GM18873 (cell line): Measurements from ENCODE around the gene NKRF.

ENCODE experiments used
- ATAC-seq: cut with Tn5 transposase; IDR thresholded peaks from one replicate; pipeline ENCODE4 v1.9.1; 2021; ENCODE audit warnings: mild to moderate bottlenecking, moderate library complexity, moderate number of reproducible peaks; ENCODE audit not compliant: unreplicated experiment, low FRiP score

The NKRF gene

GRCh38 chrX:119617517-119618164 lies 11.4 kb upstream of the NKRF start:
- peak; percentile 57 for ATAC-seq

GRCh38 chrX:119614776-119615175 lies 8.6 kb upstream of the NKRF start:
- no peak for ATAC-seq

GRCh38 chrX:119607018-119607389 lies 780 bp upstream of the NKRF start:
- no peak for ATAC-seq

DNA sequence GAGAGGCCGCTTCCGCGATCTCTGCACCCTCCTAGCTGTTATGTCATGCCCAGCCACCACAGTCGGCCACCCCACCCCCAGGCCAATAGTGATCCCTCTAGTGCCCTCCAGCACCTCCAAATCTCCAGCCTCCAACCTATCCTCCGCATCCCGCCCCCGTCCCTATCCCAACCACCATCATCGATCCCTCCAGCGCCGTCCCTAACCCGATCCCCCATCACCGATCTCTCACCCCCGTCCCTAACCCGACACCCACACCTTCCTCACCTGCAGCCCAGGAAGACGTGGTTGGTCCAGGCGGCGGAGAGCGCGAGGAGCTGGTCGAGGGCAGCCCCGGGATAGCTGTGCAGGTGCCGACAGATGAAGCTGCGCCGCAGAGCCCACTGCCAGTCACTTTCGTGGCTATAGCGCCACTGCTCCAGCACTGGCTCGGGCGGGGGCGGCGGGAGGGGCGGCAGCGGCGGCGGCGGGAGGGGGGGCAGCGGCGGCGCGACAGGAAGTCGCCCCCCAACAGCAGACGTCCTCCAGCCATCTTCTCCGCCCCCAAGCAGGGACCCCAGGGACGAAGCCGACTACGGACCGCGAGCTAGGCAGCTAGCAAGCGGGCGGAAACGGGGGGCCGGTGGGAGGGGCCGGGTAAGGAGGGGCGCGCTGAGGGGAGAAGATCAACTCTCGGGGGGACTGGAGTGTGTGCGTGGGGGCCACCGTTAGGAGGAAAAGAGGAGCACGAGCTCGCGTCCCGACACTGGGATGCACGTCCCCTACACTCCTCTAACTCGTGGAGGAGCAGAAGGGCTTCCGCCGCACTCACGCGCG lies 552 bp downstream of the NKRF start:
- no peak for ATAC-seq

DNA sequence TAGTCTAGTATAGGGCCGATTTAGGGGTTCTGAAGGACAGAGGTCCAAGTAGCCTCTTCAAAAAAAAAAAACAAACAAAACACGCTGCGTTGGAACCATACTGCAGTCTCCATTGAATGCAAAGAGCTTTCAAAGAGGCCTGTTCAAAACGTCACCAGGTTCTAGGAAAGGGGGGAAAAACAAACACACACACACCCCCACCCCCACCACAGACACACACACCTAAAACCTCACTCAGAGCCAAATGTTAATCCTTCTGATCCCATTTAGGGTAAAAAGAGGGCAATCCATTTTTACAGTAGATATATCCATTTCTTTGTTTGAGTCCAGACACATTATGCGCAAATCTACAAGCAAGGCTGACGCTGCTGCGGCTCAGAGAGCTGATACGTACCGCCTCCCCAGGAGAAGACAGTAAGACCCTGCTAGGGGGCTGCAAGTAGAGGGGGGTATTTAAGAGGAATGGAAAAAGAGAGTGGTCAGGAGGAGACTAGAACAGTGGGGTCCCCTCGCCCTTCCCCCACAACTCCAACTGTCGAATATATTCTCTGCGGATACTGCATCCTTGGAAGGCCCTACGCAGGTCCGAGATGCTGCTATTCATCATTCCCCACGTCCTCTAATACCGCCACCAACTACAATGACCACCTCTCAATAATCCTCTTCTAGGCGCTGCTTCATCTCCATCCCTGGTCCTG lies 1.3 kb downstream of the NKRF start:
- ATAC-seq, result no peak

DNA sequence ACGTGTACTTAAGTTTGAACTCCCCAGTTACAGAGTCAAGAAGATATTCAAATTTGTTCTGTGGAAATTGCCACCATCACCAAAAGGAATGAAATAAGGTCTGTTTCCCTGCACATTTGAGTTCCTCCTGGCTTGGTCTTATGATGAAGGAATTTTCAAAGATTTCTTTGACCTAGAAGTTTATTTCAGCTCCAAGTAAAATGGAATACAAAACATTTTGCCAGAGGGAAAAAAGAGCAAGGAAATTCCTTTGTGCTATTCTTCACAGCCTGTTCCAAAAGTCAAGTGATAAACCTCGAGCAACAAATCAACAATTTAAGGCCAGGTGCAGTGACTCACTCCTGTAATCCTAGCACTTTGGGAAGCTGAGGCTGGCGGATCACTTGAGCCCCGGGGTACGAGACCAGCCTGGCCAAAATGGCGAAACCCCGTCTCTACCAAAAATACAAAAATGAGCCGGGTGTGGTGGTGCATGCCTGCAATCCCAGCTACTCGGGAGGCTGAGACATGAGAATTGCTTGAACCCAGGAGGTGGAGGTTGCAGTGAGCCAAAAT lies 3.4 kb downstream of the NKRF start:
- no peak for ATAC-seq

GRCh38 chrX:119589810-119590209 lies 16.4 kb downstream of the NKRF start:
- ATAC-seq, result no peak

- ATAC-seq, result no peak
Observed at GRCh38 chrX:119583431-119584059, 22.7 kb downstream of the NKRF start.

- ATAC-seq, result no peak
Observed at GRCh38 chrX:119579414-119579813, 26.8 kb downstream of the NKRF start.

DNA sequence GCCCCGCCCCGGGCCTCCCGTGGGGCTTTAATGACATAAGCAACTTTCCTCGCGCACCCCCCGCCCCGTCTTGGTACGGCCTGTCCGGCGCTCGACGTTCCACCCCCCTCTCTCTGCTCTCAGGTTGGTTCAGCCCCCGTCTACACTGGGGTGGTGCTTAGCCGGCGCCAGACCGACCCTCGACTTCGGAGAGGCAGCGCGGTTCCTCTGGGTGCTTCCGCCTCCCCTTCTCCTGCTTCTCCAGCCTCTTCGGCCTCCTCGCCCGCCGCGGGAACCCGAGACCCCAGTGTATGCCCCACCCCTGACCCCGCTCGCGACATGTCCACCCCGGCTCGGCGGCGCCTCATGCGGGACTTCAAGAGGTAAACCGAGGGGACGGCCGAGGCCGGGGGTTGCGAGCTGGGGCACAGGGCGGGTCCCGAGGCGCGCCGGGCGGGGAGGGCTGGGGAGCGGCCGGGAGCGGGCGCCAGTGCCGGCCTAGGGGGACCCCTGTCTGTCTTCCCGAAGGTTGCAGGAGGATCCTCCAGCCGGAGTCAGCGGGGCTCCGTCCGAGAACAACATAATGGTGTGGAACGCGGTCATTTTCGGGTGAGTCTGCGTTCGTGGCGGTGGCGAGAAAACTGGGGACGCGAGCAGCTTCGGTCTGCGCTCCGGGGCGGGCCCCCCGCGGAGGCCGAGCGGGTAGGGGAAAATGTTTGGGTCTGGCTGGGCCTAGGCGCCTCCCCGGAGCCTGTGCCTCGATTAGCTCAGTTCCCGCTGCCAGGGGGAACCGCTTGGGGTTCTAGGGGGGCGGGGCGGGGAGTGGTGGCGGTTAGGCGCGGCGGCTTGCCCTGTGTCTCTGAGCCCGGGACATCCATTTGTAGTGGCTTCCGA lies 31.6 kb downstream of the NKRF start, which contains the start of gene UBE2A:
Gene UBE2A, plus strand, starts transcription at position 170 of the 873 bp plus-strand sequence. Its CDS starts 149 bp downstream, at position 319.
- ATAC-seq, result peak; percentile 71

DNA sequence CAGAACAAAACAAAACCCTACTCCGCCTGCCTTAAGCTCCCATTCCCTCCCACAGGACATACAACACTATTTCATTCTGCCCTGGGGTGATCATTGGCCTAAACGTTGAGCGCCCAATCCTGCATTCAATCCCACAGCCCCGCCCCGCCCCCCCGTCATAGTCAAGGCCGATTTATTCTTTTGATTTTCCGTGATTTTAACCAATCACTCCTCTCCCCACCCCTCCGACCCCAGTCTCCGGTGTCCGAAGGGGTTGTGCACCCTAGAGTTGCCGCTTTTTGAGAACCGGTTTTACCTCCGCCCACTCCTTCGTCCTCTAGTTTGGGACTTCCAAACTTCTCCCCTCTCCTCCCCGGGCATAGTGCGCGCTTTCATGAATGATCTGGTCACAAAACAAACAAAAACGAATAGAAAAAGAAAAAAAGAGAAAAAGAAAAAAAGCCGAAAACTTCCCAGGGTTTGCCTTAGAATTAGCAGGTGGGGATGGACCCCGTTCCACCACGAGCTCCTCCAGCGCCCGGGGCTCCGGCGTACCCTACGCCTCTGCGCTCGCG lies 32.3 kb downstream of the NKRF start:
- peak; percentile 5 for ATAC-seq

DNA sequence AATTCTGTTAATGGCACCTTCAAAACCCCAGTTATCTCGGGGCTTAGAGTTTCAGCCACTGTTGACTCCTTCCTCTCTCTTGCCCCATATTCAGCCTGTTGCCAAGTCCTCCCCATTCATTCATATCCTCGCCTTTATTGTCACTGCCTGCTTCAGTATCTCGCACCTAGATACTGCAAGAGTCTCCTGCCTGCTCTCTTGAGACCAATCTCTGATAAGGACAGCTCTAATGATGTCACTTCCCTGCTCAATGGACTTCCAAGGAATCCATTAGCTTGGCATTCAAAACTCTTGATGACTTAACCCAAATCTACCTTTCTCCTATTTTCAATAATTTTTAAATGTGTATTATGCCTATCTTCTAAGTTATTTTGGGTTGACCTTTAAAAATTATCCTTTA lies 33.0 kb downstream of the NKRF start:
- ATAC-seq, result no peak

GRCh38 chrX:119570351-119570835 lies 35.8 kb downstream of the NKRF start:
- ATAC-seq, result no peak

GRCh38 chrX:119565107-119565663 lies 41.0 kb downstream of the NKRF start, which contains the start of gene STEEP1:
TSS of gene STEEP1 (minus strand) at chrX:119565409. CDS start at chrX:119565355, 54 bp downstream.
- ATAC-seq, result peak; percentile 77

DNA sequence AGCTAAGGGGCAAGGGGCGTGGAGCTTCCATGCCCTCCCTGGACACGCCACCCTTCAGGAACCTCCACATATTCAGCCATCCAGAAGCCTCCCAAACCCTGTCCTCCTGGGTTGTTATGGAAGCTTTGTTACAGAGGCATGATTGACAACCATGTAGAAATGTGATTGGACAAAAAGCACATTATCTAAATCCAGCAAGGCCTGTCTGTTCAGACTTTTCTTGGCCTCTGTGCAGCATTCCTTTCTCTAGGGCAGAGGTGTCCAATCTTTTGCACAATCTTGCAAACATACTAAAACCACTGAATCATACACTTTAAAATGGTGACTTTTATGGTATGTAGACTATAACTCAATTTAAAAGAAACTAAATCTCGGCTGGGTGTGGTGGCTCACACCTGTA lies 53.7 kb downstream of the NKRF start:
- no peak for ATAC-seq

DNA sequence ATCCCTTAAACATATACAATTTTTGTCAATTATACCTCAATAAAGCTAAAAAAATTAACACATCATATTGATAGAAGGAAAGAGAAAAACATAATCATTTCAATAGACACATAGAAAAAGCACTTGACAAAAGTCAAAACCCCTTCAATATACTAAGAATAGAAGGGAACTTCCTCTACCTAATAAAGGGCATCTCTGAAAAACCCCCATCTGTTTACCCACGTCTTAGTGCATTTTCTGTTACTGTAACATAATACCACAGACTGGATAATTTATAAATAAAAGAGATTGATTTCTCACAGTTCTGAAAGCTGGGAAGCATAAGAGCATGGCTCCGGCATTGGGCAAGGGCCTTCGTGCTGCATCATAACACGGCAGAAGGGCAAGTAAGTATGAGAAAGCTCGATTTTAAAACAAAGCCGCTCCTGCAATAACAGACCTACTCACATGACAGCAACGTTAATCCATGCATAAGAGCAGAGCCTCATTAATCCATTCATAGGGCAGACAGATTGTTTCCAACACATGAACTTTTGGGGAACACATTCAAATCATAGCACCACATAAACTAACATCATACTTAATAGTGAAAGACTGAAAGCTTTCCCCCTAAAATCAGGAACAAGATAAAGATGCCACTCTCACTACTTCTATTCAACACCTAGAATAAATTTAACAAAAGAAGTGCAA lies 56.8 kb downstream of the NKRF start:
- no peak for ATAC-seq

DNA sequence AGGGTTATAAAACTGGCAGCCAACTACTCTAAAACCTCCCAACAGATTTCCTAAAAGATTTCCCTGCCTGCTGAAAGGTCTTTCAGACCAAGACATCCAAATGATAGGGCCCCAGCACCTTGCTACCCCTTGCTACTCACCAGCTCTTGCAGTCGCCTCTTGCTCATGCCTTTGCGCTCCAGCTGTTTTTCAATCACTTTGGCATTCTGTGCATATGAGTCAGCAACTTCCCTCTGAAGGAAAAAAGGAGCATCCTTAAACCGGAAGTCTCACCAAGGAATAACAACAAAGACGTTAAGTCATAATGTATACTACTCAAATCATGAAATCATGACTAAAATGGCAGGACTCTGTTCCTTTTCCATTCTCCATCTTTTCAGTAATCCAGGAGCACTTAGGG lies 65.0 kb downstream of the NKRF start:
- ATAC-seq, result no peak

GRCh38 chrX:119539872-119540271 lies 66.4 kb downstream of the NKRF start:
- no peak for ATAC-seq
